Colonic mucosa (tissue), 4 donors: ENCODE results near the gene UBC. TPM values are rescaled to one million over a fixed set of nuclear protein-coding genes. Genes with fewer than 3 reads are reported as not detected.
A peak's percentile ranks its signal among the peaks of the same experiment; 100 is the strongest.
"Not testable (repeated sequence)": the region's sequence is repeated elsewhere in the genome, so short reads cannot be mapped to it uniquely, and the experiment has no call there.

ENCODE experiments used
- DNase-seq: peaks from one replicate; pipeline ENCODE4 v3.0.0-alpha.2; 2020
- H3K27ac ChIP-seq: fragments of 200-600 bp; one replicate; pipeline ENCODE4 v1.8.0; 2021
- H3K27me3 ChIP-seq: fragments of 200-600 bp; one replicate; pipeline ENCODE4 v1.8.0; 2021
- H3K36me3 ChIP-seq: fragments of 200-600 bp; one replicate; pipeline ENCODE4 v1.8.0; 2021
- H3K4me1 ChIP-seq: fragments of 200-600 bp; one replicate; pipeline ENCODE4 v1.8.0; 2021; ENCODE audit warnings: mild to moderate bottlenecking
- H3K4me3 ChIP-seq: fragments of 200-600 bp; one replicate; pipeline ENCODE4 v1.8.0; 2021
- H3K9ac ChIP-seq, 2 donors: one replicate each; pipeline ENCODE4 v1.7.0; 2013; ENCODE audit warnings: control low read depth in 2 of 2, low read depth in 2 of 2, low read length in 2 of 2
- H3K9me3 ChIP-seq: fragments of 200-600 bp; one replicate; pipeline ENCODE4 v1.8.0; 2021
- CTCF ChIP-seq: fragments of 200-600 bp; IDR thresholded peaks from one replicate; pipeline ENCODE4 v1.8.0; 2022; ENCODE audit warnings: antibody characterized with exemption, mild to moderate bottlenecking
- intact Hi-C: fragments of 100-400 bp; cut with DNase I; formaldehyde crosslinking; loops from one replicate; pipeline ENCODE4 v1.14.1; 2022
- total RNA-seq, 2 donors: library from RNA; stranded (reverse); fragmentation: NEBNext Ultra II Directional in 1 of 2; extraction: Animal tissue kit (Norgen Biotek cat#: 25700) in 1 of 2; gene quantifications; one replicate each; pipeline ENCODE4 v1.2.1, GENCODE V29; 2021
- donor health status: healthy.
- donor health status: DM: no; HTN: no; CAD: no.
- donor health status: DM: no; HTN: no; CAD: no.

UBC gene
- total RNA-seq, 2 donors from 2014 or later: 903 to 1,043 TPM

GRCh38 chr12:124893792-124894516 lies 20.5 kb downstream of the UBC start:
- no peak overlapping the region for H3K9ac ChIP-seq
- no peak overlapping the region for H3K4me3 ChIP-seq
- no peaks in the 10 kb centered on the region for H3K4me1 ChIP-seq
- H3K9me3 ChIP-seq: no peaks in the 10 kb centered on the region
- no peak for TF ChIP-seq CTCF
- intact Hi-C loops: no loop called here
- no peaks in the 10 kb centered on the region for H3K27me3 ChIP-seq
- no peak for DNase-seq
- no peak overlapping the region for H3K27ac ChIP-seq
- no peaks in the 10 kb centered on the region for H3K36me3 ChIP-seq

GRCh38 chr12:124888260-124888659 lies 26.2 kb downstream of the UBC start:
- Histone ChIP-seq H3K4me1 (peaks cover 6% of the 10 kb centered on the region), H3K36me3 (no peaks in the 10 kb centered on the region), H3K4me3 (no peak overlapping the region), H3K27me3 (no peaks in the 10 kb centered on the region), H3K9ac (no peak overlapping the region), H3K9me3 (no peaks in the 10 kb centered on the region), H3K27ac (no peak overlapping the region)
- TF ChIP-seq CTCF: no peak
- intact Hi-C loops: no loop called here
- DNase-seq: no peak

- H3K9ac ChIP-seq, H3K27ac ChIP-seq, H3K9me3 ChIP-seq, H3K4me3 ChIP-seq, intact Hi-C loops, DNase-seq, H3K36me3 ChIP-seq, H3K27me3 ChIP-seq, H3K4me1 ChIP-seq: not testable (repeated sequence)
Observed at GRCh38 chr12:124887766-124888165, 26.7 kb downstream of the UBC start.

GRCh38 chr12:124884587-124885438 lies 29.6 kb downstream of the UBC start:
- H3K9ac ChIP-seq: peak overlapping the region in 1 of 2 donors; percentile 55
- H3K9me3 ChIP-seq: no peaks in the 10 kb centered on the region
- no peaks in the 10 kb centered on the region for H3K36me3 ChIP-seq
- no peak for TF ChIP-seq CTCF
- intact Hi-C loops: no loop called here
- DNase-seq: peak; percentile 84
- H3K27me3 ChIP-seq: no peaks in the 10 kb centered on the region
- peak overlapping the region; percentile 52 for H3K27ac ChIP-seq
- peaks cover 6% of the 10 kb centered on the region for H3K4me1 ChIP-seq
- no peak overlapping the region for H3K4me3 ChIP-seq

- DNase-seq: no peak
- no peak for TF ChIP-seq CTCF
- Histone ChIP-seq H3K36me3 (no peaks in the 10 kb centered on the region), H3K4me1 (peaks cover 6% of the 10 kb centered on the region), H3K27me3 (no peaks in the 10 kb centered on the region), H3K27ac (no peak overlapping the region), H3K9me3 (no peaks in the 10 kb centered on the region), H3K9ac (no peak overlapping the region), H3K4me3 (no peak overlapping the region)
- intact Hi-C loops: no loop called here
Observed at GRCh38 chr12:124883263-124884130, 31.0 kb downstream of the UBC start.
